ENCODE measurements around the gene MPIG6B.

The MPIG6B gene

GRCh38 chr6:31769684-31770371 is 46.7 kb downstream of the MPIG6B start:
- no peak for DNase-seq

GRCh38 chr6:31770860-31771259 is 47.7 kb downstream of the MPIG6B start:
- no peak for DNase-seq

DNA sequence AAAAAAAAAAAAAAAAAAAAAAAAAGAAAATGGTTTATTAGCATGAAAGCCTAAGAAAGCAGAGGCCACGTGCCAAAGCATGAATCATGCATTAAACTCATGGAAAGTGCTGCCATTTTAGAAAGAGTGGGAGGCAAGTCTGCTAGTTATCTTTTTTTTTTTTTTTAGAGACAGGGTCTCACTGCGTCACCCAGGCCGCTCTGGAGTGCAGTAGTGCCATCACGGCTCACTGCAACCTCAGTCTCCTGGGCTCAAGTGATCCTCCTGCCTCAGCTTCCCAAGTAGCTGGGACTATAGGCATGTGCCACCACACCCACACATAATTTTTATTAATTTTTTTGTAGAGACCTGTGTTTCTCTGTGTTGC is 48.8 kb downstream of the MPIG6B start:
- no peak for DNase-seq

- DNase-seq = no peak
Observed at GRCh38 chr6:31775184-31775583, 52.0 kb downstream of the MPIG6B start.

- DNase-seq = no peak
Observed at GRCh38 chr6:31775633-31776484, 52.7 kb downstream of the MPIG6B start.
